ACHN (cell line): Measurements from ENCODE around the gene CDH24.
A peak's percentile ranks its signal among the peaks of the same experiment; 100 is the strongest.
"Not testable (repeated sequence)": the region's sequence is repeated elsewhere in the genome, so short reads cannot be mapped to it uniquely, and the experiment has no call there.

ENCODE experiments used
- DNase-seq: peaks from one replicate; pipeline ENCODE4 v3.0.0-alpha.2; 2015
- in situ Hi-C: cut with HindIII; loops from 2 replicates; pipeline ENCODE4 v1.10.0; 2017; ENCODE audit warnings: low sequenced_read_pairs, low pct_ligation_motif_present, low pct_unique_long_range_greater_than_20kb

Gene CDH24

DNA sequence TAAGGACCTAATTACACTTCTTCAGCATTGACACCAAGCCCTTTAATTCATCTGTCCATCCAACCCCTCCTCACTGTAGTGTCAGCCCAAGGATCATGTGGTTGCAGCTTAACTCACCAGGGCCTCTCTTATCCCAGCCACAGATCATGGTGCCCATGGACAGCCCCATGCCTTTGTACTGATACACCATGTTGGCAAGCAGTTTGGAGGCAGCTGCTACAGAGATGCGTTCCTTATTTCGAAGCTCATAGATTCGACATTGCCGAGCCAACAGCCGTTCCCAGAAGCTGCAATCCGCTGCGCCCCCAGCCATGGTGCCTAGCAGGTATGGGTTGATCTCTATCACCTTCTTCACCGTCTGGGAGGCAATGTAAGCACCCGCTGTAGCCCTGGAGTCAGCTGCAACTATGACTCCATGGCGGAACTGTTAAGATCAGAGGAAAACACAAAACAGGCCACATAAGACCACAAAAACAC, 24.0 kb downstream of the CDH24 start:
- no peak for DNase-seq
- in situ Hi-C loops, result no loop called here

DNA sequence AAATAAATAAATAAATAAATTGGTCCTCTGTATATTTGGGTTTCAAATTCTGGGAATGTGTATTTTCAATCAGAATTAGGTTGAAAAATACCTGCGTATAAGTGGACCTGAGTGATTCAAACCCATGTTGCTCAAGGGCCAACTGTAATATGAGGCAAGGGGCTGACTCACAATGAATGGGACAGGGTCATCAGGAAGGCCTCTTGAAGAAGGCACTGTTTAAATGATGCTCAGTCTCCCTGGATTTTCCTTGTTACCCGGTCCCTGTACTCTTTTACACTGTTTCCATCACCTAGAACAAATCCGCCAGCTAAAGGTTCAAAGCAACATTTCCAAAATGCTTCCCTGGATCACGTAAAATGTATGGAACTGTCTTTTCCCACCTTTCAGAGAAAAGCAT, 26.4 kb downstream of the CDH24 start:
- in situ Hi-C loops, result no loop called here
- DNase-seq, result no peak

- in situ Hi-C loops, result no loop called here
- no peak for DNase-seq
Observed at GRCh38 chr14:23028799-23029198, 28.5 kb downstream of the CDH24 start.

DNA sequence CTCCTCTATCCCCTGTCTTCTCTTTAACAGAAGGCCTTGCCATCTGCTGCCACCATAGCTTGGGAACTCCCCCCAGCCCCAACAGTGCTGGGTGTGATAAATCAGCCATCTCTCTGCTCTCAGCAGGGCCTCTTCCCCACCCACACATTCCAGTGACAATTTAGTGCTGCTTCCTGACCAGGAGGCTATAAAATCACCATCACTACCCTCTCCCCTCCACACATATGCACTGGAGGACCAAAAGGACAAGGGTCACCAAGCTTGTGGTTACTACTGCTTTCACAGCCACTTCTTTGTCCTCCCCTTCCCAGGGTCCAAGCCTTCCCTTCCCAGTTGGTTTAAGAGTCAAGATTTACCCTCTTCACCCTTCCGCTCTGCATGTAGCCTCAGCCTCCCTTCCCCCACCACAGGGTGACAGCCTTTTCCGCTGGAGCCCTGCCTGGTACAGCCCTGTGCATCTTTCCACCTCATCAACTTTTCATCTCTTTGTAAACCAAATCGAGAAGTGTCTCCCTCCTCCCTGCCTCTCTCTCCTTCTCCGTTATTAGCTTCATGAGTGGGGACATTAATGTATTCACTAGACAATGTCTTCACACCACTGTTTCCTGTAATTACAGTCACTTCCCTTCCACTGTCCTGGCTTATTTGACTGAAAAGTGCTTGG, 32.0 kb downstream of the CDH24 start:
- in situ Hi-C loops, result no loop called here
- DNase-seq, result no peak

GRCh38 chr14:23024612-23025075, 32.7 kb downstream of the CDH24 start:
- in situ Hi-C loops, result no loop called here
- DNase-seq, result no peak

- DNase-seq, result no peak
- in situ Hi-C loops, result no loop called here
Observed at GRCh38 chr14:23023795-23024152, 33.5 kb downstream of the CDH24 start.

- DNase-seq, result no peak
- in situ Hi-C loops, result no loop called here
Observed at GRCh38 chr14:23023022-23023794, 34.1 kb downstream of the CDH24 start.

DNA sequence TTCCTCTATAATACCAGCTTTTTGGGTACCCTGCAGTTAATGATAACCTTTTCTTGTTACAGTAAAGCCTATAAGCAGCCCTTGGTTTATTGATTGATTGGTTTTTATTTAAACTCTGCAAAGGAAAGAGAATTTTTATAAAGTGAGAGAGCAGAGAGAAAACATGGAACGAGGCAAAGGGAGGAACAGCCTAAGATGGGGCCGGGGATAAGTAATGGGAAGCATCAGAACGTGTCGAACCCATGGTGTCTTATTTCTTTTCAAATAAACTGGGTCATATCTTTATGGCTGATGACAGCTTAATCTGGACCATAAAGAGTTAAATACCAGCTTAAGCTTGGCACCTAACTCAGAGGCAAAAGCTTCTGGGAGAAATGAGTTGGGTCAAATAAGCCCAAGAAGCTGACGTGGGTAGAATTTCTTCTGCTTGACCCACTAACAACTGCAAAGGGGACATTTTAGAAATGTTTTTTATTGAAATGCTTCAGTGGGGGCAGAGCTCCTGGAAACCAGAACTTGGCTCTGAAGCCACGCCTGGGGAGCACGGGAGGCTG, 35.4 kb downstream of the CDH24 start:
- in situ Hi-C loops, result no loop called here
- DNase-seq, result no peak

- in situ Hi-C loops, result no loop called here
- no peak for DNase-seq
Observed at GRCh38 chr14:23021434-23021833, 35.9 kb downstream of the CDH24 start.

- DNase-seq, result no peak
Observed at GRCh38 chr14:23020143-23021128, 36.9 kb downstream of the CDH24 start.

DNA sequence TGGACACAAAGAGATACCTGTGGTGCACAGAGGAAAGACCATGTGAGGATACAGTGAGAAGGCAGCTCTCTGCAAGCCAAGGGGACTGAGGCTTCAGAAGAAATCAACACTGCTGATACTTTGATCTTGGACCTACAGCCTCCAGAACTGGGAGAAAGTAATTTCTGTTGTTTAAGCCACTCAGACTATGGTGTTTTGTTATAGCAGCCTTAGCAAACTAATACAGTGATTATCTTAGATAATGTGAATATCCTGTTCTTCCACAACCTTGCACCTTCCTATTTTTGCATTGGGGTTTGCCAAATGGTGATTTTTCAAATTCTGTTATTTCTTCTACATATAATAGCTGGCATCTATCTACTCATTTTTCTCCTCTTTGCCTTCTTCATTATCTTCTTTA, 39.2 kb downstream of the CDH24 start:
- in situ Hi-C loops, result no loop called here
- no peak for DNase-seq

More at GRCh38 chr14:23020143-23021128, 36.9 kb downstream of the CDH24 start:
- in situ Hi-C loops, result no loop called here

GRCh38 chr14:23017091-23017490, 40.2 kb downstream of the CDH24 start:
- no peak for DNase-seq
- in situ Hi-C loops, result no loop called here

- DNase-seq, result no peak
- in situ Hi-C loops, result no loop called here
Observed at GRCh38 chr14:23015618-23016017, 41.7 kb downstream of the CDH24 start.

DNA sequence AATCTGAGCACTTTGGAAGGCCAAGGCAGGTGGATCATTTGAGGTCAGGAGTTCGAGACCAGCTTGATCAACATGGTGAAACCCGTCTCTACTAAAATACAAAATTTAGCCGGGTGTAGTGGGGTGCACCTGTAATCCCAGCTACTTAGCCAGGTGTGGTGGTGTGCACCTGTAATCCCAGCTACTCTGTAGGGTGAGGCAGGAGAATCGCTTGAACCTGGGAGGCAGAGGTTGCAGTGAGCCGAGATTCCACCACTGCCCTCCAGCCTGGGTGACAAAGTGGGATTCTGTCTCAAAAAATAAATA, 43.6 kb downstream of the CDH24 start:
- in situ Hi-C loops, DNase-seq: not testable (repeated sequence)

- no peak for DNase-seq
- in situ Hi-C loops, result no loop called here
Observed at GRCh38 chr14:23013054-23013748, 44.1 kb downstream of the CDH24 start.

GRCh38 chr14:23009939-23010726, 47.2 kb downstream of the CDH24 start, which contains the start of gene C14orf93:
Gene C14orf93, minus strand, starts transcription at chr14:23010143. Its CDS starts 11,120 bp downstream, at chr14:22999023.
- in situ Hi-C loops, result no loop called here
- DNase-seq, result peak; percentile 69

DNA sequence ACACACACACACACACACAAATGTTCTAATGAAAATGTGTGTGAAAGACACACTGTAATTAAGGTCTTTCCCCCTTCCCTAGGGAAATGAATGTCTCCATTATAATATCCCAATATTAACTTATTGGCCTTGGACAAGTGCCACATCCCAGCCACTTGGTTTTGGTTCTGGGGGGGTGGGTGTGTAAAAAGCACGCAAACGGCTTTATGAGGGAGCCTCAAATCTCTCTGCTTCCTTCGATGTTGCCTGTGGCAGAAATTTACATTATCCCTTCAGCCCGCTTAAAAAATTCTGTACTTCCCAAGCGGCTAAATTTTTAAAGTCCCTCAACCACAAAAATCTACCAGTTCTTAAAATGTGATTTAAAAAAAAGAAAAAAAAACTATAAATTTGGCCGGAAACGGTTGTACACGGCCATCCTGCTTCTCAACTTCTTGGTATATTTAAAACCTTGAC, 47.8 kb downstream of the CDH24 start:
- no peak for DNase-seq
- in situ Hi-C loops, result no loop called here
